NCI-H2081 treated with DMSO at 0.1 percent for 48 hours (cell line): ENCODE measurements around the gene GPC3.
"Not testable (repeated sequence)": the region's sequence is repeated elsewhere in the genome, so short reads cannot be mapped to it uniquely, and the experiment has no call there.

Experiments used
- DNase-seq: peaks from one replicate; lab custom pipeline; 2025; lab: John Stamatoyannopoulos, UW

GPC3 gene

DNA sequence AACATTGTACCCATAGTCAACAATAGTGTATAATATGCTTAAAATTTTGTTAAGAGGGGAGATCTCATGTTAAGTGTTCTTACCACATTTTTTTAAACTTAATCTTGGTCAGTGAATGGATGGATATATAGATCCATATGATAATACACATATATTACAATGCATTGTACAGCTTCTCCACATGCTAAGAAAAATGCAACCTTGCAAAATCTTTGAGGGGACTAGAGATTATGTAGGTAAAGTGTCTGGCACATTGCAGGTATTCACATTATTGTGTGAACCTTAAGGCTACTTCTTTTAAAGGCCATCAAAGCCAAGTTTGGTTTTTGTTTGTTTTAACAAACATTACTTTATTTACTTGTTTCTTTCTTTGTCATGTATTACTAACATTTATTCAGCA, 10.4 kb upstream of the GPC3 start:
- no peak for DNase-seq

DNA sequence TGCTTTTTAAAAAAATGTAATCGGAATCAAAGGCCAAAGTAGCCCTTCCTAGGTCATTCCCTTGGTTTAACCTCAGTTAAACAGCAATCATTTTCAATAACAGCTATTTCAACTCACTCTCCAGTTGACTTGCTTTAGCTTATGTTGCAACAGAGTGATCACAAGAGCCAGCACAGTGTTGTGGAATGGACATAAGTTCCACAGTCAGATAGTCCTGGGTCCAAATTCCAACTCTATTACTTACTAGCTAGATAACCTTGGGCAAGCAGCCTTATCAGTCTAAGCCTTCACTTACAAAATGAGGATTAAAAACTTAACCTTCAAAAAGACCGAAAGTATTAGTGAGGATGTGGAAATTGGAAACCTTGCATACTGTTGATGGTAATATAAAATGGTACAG, 9.2 kb upstream of the GPC3 start:
- DNase-seq = no peak

DNA sequence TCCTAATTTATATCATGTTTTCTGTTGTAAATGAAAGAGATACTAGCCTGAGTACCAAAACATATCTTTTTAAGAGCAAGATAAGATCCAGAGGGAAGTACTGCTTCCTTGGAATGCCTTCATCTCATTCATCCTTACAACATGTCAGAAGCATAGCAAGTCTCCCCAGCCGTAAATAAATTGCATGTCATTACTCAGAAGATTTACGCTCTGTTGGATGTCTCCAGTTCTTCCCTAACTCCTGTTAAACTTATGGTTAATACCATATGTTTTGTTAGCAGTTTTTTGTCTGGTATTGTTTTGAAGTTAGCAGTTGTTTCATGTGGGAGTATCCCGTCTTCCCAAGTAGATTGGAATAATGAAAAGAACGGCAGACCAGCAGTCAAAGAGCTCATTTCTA, 7.5 kb upstream of the GPC3 start:
- no peak for DNase-seq

DNA sequence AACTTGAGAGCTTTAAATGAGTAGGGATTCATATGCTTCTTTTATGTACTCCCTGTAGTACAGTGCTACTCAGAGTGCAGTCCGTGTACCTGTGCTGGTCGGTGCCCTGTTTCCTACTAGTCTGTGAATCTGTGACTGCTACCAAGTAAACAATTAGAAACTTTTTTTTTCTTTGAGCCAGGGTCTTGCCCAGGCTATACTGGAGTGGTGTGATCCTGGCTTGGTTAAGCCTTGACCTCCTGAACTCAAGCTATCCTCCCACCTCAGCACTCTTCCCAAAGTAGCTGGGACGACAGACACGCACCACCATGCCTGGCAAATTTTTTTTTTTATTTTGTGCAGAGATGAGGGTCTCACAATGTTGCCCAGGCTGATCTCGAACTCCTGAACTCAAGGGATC, 6.4 kb upstream of the GPC3 start:
- DNase-seq = no peak

DNA sequence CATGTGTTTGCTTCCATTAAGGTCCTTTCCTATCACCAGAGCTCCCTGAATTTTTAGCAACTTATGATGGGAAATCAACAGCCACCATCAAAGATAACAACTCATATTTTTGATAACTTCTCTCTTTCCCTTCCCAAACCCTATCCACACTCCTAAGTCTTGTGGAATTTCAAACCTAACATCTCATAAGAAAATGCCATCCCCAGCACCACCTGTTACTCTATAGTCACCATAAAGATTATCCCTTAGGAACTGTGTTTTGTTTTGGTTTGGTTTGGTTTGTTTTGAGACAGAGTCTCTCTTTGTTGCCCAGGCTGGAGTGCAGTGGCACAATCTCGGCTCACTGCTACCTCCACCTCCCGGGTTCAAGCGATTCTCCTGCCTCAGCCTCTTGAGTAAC, 5.7 kb upstream of the GPC3 start:
- not testable (repeated sequence) for DNase-seq

DNA sequence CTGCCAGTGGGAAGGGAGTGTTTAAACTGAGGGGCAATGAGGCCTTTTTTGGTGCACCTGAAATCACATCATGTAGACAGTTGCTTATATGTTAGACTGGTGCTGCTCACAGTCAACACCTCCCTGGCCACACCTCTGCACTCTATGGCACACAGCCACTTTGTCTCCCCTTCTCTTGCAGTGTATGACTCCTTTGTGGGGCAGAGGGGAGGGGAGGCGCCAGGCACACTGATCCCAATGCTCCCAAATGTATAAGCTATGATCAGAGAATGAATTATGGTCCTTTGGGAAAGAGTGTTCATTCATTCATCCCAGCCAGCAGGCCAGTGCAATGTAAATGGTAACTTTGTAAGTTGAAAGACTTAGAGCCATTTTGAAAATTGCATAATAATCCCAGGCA, 4.6 kb upstream of the GPC3 start:
- DNase-seq = no peak

DNA sequence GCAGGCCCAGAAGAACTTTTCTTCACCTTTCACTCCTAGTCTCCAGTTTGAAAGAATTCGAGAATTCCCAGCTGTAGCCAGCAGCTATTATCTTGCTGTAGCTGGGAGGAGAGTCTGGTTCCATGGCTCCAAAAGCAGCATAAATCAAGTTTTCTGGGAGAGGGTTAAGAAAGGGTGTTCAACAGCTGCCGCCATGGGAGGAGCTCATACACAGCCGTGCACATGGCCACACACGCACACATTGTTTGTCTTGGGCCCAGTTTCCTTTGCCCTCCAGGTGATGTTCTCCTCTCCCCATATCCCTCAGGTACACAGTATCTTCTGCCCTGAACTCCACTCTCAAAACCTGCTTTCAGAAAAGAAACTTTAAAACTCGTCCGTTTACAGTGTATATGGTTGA, 4.1 kb upstream of the GPC3 start:
- DNase-seq = no peak

DNA sequence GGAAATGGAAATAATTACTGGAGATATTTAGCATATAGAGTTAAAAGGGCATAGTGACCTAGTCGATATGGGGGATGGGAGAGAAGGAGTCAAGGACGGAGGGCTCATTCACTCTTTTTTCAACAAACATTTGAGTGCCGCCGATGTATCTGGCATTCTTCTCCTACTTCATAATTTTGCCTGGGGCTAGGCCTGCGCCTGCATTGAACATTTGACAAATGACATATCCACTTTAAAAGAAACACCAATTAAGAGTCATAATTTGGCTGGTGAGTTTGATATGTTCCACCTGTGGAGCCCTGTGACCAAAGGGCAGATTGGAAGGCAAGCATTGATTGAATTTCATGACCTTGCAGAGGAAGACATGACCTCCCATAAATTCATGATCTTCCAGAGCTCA, 2.6 kb upstream of the GPC3 start:
- DNase-seq = no peak

DNA sequence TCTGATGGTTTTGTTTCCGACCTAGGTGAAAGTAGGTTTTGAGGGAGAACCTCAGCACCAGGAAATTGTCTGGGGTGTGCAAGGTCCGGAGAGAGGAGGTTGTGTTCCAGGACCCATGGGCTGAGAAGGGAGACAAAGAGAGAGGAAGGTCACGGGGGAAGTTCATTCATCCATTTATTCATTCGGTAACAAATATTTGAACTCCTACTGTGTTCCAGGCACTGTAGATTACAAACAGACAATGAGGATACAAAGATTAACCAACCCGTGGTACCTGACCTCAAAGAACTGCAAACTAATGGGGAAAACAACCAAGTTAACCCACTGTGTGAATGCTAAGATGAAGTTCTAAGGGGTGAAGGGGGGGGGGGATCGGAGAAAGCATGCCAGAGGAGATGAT, 1.8 kb upstream of the GPC3 start:
- no peak for DNase-seq

DNA sequence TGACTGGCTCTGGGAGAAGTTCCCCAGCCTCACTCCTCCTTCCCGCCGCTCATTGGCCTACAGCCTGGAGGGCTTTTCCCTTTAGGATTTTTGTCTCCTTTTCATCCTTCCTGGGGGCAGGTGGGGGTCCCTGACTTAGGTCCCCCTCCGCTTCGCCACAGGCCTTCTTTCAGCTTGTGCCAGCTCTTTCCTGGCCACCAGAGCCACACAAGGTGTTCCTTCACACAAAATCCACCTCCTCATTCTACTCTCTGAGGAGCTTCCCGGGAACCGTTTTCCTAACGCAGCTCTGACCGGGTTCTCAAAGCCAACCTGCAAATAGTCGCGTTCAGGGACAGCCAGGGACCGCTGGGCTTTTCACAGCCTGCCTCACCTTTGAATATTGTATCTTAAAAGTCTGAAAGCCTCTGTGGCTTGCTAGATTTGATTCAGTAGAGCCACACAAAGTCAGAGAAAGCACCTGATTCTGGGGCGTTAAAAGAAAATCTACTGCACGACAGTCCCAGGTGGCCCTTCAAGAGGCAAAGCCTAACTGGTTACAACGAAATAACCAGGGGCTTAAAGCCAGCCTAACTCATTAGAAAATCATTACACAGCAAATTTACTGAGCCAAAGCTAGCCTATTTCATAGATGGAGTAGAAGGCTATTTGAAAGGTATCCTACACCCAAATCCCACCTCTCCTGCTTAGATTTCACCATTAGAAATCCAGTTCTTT, 731 bp upstream of the GPC3 start:
- no peak for DNase-seq

DNA sequence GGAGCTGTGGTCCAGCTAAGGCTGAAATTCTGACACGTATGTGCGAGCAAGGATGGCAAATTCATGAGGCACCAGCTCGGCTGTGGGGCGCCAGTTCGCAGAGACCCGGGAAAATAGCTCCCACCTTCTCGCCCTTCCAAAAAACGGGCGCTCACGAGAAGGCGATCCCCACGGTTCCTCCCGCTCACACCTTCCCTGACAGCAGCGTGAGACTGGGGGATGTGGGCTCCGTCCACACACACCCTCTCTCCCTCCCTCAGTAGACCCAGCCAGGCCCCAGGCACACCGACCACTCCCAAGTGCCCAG, 584 bp downstream of the GPC3 start:
- DNase-seq = no peak

DNA sequence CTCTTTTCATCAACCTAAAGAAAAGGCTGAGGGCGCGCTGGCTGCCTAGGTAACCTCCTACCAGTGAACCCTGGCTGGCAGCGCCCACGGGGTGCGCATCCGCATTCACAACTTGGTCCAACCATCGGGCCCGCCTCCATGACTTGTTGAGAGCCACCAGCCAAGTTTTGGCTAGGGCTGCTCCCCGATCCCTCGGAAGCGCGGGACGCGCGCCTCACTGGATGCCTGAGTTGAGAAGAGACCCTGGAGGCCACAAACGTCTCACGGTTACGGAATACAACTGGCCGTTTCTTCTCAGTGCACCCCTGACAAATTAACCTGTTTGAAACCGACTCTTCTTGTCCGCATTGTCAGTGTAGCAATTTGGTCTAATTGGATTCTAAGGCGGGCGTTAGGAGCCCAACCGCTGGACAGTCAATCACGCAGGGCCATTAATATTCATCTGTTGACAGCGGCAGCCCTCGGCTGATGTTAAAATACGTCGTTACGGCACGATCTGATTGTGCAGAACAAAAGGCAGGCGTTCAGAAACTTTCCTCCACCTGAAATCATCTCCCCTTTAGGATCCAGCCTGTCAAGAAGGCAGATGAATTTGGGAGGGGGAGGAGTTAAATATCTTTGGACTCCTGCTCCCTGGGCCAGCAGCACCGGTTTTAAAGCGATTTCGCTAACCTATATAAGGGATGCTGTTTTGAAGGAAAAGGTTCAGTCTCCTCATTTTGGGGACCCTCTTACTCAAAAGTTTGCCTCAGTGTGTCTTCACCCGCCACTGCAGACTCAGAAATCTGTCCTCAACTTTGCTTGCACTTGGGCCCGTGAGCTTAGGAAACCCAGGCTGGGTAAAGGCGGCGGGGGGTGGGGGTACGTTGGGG, 1.2 kb downstream of the GPC3 start:
- DNase-seq = no peak

DNA sequence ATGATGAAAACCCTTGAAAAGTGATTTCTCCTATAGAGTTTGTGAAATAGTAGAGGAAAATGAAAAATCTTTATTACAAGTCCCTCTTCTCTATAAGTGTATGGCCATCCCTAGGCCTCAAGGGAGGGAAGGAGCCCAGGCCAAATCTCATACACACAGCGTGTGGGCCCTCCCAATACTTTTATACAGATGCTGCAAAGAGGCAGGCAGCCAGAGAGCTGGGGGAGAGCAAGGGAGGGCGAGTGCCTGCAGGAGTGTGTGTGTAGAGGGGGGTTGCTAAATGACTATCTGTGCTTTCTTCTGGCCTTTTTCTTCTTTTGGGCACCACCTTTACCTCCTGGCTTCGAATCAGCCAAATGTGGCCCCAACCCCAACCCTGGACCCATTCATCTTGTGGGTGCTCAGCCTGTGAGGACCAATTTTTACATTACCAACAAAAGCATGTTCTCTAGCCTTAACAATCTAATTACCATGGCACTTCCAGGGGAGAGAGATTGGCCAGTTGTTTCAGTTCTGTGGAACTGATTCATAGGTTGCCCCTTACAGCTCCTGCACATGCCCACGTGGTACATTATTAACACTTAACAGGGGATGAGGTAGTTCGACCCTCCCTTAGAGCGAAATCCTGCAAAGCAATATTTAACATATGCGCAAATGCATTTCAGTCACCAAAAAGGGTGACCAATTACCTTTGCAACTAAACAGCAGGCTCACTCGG, 2.0 kb downstream of the GPC3 start:
- DNase-seq = no peak

DNA sequence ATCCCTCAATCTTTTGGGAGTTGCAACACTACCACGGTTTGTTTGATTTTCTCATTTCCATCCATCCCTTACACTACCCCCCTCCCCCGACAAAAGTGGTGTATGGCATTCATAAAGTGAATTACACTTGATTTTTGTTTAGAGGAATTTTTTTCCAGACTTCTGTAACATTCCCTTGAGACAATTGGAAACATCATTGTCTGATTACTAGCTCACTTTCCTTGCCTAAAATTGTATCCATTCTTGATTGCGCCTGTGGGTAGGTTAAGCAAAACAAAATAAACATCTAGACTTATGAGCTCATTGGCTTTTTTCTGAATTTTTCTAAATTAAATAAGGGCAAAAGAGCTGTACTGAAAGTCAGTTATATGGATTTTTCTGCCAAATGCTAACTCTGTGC, 3.5 kb downstream of the GPC3 start:
- DNase-seq = no peak

DNA sequence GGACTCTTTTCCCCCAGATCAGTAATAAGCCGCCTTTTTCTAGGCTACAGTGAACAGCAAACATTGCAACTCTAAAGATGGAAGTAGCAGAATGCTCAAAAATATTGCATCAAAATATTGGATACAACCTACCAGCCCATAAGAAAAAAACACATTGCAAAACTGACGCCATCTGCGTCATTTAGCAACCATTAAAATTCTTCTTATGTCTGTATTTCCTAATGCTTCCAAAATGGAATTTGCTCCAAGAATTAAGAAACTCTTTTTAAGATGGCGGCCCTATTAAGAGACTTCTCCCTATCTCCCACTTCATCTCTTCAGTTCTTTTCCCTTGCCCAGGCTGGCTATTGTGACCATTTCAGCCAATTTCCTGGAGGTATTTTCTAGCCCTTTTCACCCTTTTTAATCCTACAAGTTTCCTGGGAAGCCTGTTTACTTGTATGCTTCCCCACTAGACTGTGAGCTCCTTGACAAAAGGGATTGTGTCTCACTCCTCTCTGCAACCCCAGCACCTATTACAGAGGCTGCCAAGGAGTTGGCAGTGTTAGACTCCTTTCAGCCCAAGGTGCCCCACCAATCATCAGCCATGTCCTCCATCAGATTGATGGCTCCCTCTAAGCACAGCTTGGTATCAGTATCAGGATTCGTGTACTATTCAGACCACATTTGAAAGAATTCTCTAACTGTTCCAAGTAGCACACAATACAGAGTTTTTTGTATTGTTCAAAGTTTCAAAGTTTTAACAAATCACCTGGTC, 4.4 kb downstream of the GPC3 start:
- DNase-seq = no peak

DNA sequence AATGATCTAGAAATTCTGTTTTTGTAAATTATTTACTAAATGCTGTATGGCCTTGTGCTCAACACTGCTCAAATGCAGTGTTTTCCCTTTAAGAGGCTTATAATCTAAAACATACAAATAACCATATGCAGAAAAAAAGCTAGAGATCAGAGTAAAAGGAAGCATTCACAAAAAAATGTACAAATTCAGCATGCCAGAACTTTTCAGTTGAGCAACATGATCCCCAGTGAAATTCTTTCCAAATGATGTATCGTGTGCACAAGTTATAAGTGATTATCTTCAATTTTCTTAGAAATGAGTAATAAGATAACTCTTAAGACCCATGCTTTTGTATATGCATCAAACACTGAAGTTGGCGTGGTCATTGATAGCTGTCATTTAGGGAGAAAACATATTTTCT, 5.0 kb downstream of the GPC3 start:
- no peak for DNase-seq

DNA sequence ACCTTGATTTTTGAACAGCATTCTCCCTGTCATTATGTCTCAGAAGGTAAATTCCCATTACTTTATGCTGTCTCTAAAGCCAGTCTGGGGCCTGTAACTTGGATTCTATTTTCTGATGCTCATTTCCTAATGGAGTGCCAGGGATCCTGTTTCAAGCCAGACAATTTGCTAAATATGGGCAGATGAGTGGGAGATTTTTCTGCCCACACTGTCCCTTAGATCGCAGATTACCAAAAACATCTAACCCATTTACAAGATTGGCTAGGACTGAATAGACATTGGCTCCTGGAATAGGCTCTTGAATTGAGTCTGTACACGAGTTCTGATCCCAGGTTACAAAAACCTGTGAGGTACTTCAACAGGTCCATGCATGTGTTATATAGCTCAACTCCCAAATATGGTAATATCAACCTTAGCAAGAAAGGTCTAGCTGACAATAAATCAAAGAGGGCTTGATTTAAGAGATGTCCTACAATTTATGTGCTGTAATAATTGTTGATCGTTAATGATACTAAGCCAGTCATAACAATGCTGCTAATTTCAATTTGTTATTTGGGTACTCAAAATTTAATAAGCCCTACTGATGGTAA, 5.7 kb downstream of the GPC3 start:
- DNase-seq = no peak

DNA sequence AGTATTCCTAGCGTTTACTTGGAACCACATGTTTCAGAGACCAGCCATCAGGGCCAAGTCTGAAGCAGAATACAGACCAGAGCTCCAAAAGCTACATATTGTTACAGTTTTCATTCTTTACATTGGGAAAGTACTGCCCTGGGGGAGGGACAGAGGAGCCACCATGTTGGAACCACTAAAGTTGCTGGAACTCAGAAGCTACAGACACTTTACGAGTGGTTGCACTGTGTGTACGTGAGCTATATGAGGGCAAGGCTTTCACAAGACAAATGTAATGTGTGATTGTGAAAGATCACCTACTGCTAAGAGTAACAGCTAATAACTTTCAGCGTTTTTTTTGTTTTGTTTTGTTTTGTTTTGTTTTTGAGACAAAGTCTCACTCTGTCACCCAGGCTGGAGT, 11.7 kb downstream of the GPC3 start:
- DNase-seq = no peak

DNA sequence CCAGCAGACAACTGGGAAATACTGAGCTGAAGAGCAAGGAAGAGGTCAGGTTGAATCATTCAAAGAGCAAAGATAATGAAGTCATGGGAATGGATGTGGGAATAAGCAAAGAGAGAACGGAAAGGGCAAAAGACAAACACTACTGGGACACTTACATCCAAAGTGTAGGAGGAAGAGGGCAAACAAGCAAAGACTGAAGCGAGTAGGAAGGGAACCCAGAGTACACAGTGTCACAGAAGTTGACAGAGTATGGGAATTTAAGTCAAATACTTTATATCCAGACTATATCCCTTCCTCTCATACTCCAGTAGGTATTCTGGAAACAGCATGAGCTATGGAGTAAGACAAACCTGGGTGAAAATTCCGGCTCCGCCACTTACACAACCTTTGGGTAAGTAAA, 12.5 kb downstream of the GPC3 start:
- no peak for DNase-seq

DNA sequence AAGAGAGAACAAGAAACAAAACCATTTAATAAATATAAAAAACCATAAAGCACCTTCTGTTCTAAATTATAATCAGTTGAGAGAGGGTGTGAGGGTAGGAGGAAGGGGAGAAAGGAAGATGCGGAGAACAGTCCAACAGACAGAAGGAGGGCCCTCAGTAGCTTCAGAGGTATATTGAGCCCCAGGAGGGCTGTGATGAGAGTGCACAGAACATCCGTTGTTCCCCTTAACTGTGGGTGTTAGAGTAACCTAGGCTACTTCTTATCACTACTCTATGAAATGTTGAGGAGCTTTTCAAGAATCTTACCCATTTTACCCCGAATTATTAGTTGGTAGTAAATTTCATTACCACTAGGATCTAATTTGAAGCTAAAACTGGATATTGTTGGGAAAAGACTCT, 13.8 kb downstream of the GPC3 start:
- DNase-seq = no peak

DNA sequence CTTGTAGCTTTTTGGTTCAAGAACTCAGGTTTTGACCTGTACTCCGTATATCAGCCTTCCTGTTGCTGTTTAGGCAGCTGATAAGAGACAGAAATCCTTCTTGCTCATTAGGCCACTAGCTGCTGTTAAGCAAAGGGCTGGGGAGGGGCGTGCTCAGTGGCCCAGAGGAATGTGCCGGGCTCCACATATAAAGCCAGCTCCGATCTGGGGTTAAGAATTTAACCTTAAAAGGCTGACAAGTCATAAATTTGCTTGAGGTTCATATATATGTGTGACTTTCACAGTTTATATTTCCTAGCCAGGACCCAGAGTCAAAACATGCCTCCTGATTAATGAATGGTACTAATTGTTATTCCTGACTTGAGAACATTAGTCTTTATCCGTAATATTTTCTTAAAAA, 15.3 kb downstream of the GPC3 start:
- DNase-seq = no peak

DNA sequence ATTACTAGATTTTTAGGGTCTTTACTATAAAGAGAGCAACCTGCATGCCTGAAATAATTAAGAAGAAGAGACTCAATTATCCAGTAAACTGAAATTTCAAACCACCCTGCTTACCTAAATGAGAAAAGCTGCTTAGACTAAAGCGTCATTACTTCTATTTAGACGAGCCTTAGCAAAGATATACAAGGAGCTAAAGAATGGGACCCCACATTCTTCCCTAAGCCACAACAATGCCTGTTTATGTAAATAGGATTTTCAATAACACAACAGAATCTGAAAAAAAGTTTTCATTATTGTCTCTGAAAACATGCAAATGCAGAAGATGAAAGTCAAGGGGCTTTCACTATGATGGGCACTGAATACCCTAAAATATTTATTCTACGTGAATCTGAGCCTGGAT, 16.2 kb downstream of the GPC3 start:
- no peak for DNase-seq
